ENCODE data around the gene ZBTB18. TPM values are rescaled to one million over a fixed set of nuclear protein-coding genes. Genes with fewer than 3 reads are reported as not detected.

Gene ZBTB18
- polyA plus RNA-seq, 1 of the 3 experiments (the other 2 are of a cell fraction), result 19.3 TPM

- H3K4me3 ChIP-seq (ENCODE audit: low read depth in 2 of 2, low read length in 1 of 2), result no peak overlapping the region
- H3F3A ChIP-seq (replicated peaks; ENCODE audit: insufficient read depth), result peaks cover 6% of the 10 kb centered on the region
- H3K79me2 ChIP-seq (ENCODE audit: insufficient read depth), result no peaks in the 10 kb centered on the region
- H3K9ac ChIP-seq, result no peak overlapping the region
- ChIA-PET CTCF (no interaction called here), POLR2A (no interaction called here)
- H3K36me3 ChIP-seq (replicated peaks in 1 of 2; ENCODE audit: control insufficient read depth in 1 of 2, insufficient read depth in 2 of 2, low read length in 1 of 2), result no peaks in the 10 kb centered on the region
- TF ChIP-seq JUND (IDR thresholded peaks at IDR 0.05), result no peak
- no peak for TF ChIP-seq RFX5 (IDR thresholded peaks at IDR 0.05; ENCODE audit: low read length)
- no peak for TF ChIP-seq NRF1 (IDR thresholded peaks at IDR 0.05; ENCODE audit: low read depth, low read length)
- TF ChIP-seq, protein P1, sequence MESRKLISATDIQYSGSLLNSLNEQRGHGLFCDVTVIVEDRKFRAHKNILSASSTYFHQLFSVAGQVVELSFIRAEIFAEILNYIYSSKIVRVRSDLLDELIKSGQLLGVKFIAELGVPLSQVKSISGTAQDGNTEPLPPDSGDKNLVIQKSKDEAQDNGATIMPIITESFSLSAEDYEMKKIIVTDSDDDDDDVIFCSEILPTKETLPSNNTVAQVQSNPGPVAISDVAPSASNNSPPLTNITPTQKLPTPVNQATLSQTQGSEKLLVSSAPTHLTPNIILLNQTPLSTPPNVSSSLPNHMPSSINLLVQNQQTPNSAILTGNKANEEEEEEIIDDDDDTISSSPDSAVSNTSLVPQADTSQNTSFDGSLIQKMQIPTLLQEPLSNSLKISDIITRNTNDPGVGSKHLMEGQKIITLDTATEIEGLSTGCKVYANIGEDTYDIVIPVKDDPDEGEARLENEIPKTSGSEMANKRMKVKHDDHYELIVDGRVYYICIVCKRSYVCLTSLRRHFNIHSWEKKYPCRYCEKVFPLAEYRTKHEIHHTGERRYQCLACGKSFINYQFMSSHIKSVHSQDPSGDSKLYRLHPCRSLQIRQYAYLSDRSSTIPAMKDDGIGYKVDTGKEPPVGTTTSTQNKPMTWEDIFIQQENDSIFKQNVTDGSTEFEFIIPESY (IDR thresholded peaks at IDR 0.05; ENCODE audit: borderline replicate concordance, low read depth), result no peak
- no peak for DNase-seq
- no peak overlapping the region for H2AFZ ChIP-seq (ENCODE audit: low read depth)
- no peak overlapping the region for H3K27ac ChIP-seq (ENCODE audit: low read depth in 2 of 2, low read length in 1 of 2)
- whole genome bisulfite sequencing (ENCODE audit: low lambda C conversion rate), result 90% methylated on average over 8 of the region's 8 CpGs
- H3K9me2 ChIP-seq, result no peaks in the 10 kb centered on the region
- H3K9me3 ChIP-seq, result no peaks in the 10 kb centered on the region
- H4K20me1 ChIP-seq (ENCODE audit: insufficient read depth), result no peaks in the 10 kb centered on the region
- no peak overlapping the region for H3K4me2 ChIP-seq
- H3K27me3 ChIP-seq (ENCODE audit: insufficient read depth), result no peaks in the 10 kb centered on the region
- H3K4me1 ChIP-seq (ENCODE audit: control insufficient read depth in 1 of 2, insufficient read depth in 2 of 2, low read depth in 1 of 2, low read length in 1 of 2), result peaks cover 0 to 2% of the 10 kb centered on the region in 2 experiments; a peak in 3 of 4 replicates
Measured at GRCh38 chr1:244069326-244069898, 18.3 kb downstream of the ZBTB18 start.

- no peak overlapping the region for H3K27ac ChIP-seq (ENCODE audit: low read depth in 2 of 2, low read length in 1 of 2)
- H3K9me2 ChIP-seq, result no peaks in the 10 kb centered on the region
- no peak for DNase-seq
- TF ChIP-seq CHD2 (IDR thresholded peaks at IDR 0.05; ENCODE audit: low read length, partially characterized antibody), result no peak
- TF ChIP-seq, protein P2, sequence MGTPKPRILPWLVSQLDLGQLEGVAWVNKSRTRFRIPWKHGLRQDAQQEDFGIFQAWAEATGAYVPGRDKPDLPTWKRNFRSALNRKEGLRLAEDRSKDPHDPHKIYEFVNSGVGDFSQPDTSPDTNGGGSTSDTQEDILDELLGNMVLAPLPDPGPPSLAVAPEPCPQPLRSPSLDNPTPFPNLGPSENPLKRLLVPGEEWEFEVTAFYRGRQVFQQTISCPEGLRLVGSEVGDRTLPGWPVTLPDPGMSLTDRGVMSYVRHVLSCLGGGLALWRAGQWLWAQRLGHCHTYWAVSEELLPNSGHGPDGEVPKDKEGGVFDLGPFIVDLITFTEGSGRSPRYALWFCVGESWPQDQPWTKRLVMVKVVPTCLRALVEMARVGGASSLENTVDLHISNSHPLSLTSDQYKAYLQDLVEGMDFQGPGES (IDR thresholded peaks at IDR 0.05; ENCODE audit: low read depth, low read length), result no peak
- no peak for TF ChIP-seq NFIC (IDR thresholded peaks at IDR 0.05; ENCODE audit: borderline replicate concordance)
- no peak for TF ChIP-seq MEF2A (IDR thresholded peaks at IDR 0.05; ENCODE audit: borderline replicate concordance, low read depth)
- no peak for TF ChIP-seq TAF1 (IDR thresholded peaks at IDR 0.05; ENCODE audit: borderline replicate concordance, low read depth, low read length)
- TF ChIP-seq RAD21 (IDR thresholded peaks at IDR 0.05; ENCODE audit: low read length), result no peak
- TF ChIP-seq NRF1 (IDR thresholded peaks at IDR 0.05; ENCODE audit: low read depth, low read length), result no peak
- H3K9me3 ChIP-seq, result no peaks in the 10 kb centered on the region
- ChIA-PET CTCF (interaction anchor here (1.1 kb wide), 1 partner anchor 23 kb away, joined by 3 read pairs; no protein-coding TSS in a partner anchor), POLR2A (no interaction called here)
- H3K4me3 ChIP-seq (ENCODE audit: low read depth in 2 of 2, low read length in 1 of 2), result no peak overlapping the region
- H3K9ac ChIP-seq, result no peak overlapping the region
- H4K20me1 ChIP-seq (ENCODE audit: insufficient read depth), result no peaks in the 10 kb centered on the region
- H2AFZ ChIP-seq (ENCODE audit: low read depth), result peak overlapping the region; percentile 59; the same call in 1 of the 2 replicates
- H3F3A ChIP-seq (replicated peaks; ENCODE audit: insufficient read depth), result no peaks in the 10 kb centered on the region
- no peaks in the 10 kb centered on the region for H3K79me2 ChIP-seq (ENCODE audit: insufficient read depth)
- no peaks in the 10 kb centered on the region; a peak in 1 of 4 replicates for H3K4me1 ChIP-seq (ENCODE audit: control insufficient read depth in 1 of 2, insufficient read depth in 2 of 2, low read depth in 1 of 2, low read length in 1 of 2)
- no peaks in the 10 kb centered on the region for H3K36me3 ChIP-seq (replicated peaks in 1 of 2; ENCODE audit: control insufficient read depth in 1 of 2, insufficient read depth in 2 of 2, low read length in 1 of 2)
- 87% methylated on average over 19 of the region's 19 CpGs for WGBS (ENCODE audit: low lambda C conversion rate)
- H3K4me2 ChIP-seq, result no peak overlapping the region
- no peaks in the 10 kb centered on the region for H3K27me3 ChIP-seq (ENCODE audit: insufficient read depth)
Measured at GRCh38 chr1:244074559-244075171, 23.6 kb downstream of the ZBTB18 start.

Data from SK-N-SH (cell line).